ENCODE data around the gene PLCL2.

The PLCL2 gene

DNA sequence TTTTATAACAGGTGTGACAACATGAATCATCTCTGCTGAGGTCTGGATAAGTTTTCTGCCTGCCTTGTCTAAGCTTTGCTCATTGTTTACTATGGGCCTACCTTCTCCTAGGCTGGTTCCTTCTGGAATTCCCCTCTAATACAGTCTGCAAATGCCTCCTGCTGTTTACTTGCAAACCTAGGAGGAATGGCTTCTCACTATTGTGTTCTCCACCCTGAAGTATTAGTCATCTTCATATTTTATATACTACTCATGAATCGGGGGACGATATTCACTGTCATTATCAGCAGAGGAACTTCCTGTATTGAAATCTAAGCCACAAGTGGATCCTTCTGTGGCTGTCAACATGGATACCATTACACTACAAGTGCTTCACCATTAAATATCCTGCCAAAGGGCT, 154.8 kb downstream of the PLCL2 start:
- no peak for TF ChIP-seq MYC (IDR thresholded peaks at IDR 0.05; ENCODE audit: low read depth, low read length)
- no peak for TF ChIP-seq POLR2A (IDR thresholded peaks at IDR 0.05; ENCODE audit: extremely low read depth, insufficient read length)
- no peak for TF ChIP-seq CTCF (IDR thresholded peaks at IDR 0.05; ENCODE audit: low read depth, low read length)
- TF ChIP-seq, protein P1, sequence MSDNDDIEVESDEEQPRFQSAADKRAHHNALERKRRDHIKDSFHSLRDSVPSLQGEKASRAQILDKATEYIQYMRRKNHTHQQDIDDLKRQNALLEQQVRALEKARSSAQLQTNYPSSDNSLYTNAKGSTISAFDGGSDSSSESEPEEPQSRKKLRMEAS (IDR thresholded peaks at IDR 0.05; ENCODE audit: low read depth, low read length), result no peak
- H3K4me3 ChIP-seq (ENCODE audit: low read depth, low read length), result no peak overlapping the region
- peak; percentile 9 for DNase-seq (ENCODE audit: low read depth)

DNA sequence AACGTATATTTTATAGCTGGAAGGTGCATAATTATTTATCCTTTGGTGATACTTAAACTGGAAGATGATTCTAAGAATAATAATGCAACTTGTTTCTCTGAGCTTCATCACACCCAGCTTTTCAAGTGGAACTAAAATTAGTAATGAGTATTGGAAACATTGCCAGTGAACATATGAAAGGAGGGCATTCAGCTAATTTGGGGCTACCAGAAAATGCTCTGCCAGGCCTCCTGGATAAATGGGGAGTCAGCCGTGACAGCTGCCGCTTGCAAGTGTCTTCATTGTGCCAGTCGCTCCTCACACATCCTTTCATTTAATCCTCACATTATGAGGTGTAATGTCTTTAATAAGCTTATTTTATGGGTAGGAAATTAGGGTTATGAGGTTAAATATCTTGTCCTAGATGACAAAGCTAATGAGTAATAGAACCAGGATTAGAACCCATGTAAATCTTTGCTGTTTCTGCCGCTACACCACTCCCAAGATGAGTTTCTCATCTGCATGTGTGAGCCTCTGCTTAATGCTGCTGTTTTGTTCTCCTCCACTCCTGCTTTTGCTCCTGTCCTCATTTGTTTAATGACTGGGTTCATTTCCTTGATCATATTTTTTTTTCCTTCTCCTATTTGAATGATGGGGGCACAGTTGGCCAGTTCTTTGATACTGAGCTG, 155.7 kb downstream of the PLCL2 start:
- H3K4me3 ChIP-seq (ENCODE audit: low read depth, low read length), result no peak overlapping the region
- no peak for DNase-seq (ENCODE audit: low read depth)
- no peak for TF ChIP-seq MYC (IDR thresholded peaks at IDR 0.05; ENCODE audit: low read depth, low read length)
- TF ChIP-seq POLR2A (IDR thresholded peaks at IDR 0.05; ENCODE audit: extremely low read depth, insufficient read length), result no peak
- TF ChIP-seq CTCF (IDR thresholded peaks at IDR 0.05; ENCODE audit: low read depth, low read length), result no peak
- TF ChIP-seq, protein P1 (IDR thresholded peaks at IDR 0.05; ENCODE audit: low read depth, low read length), result no peak

DNA sequence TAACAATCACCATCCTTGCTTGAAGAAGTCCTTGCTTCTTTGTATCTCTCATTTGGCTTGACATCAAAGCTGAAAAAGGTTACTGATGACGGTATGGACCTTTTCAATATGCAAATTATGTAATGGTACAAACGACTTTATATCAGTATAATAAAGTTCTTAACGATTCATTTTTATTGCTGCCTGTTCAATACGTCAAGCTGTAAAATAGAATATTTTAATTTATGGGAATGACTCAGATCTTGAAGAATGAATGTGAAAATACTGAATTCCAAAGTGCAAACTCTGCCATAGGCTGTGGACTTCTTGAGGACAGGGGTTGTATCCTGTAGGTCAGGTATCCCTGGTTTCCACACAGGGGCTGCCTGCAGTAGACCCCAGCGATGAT, 156.2 kb downstream of the PLCL2 start:
- H3K4me3 ChIP-seq (ENCODE audit: low read depth, low read length), result no peak overlapping the region
- DNase-seq (ENCODE audit: low read depth), result no peak
- no peak for TF ChIP-seq CTCF (IDR thresholded peaks at IDR 0.05; ENCODE audit: low read depth, low read length)
- TF ChIP-seq POLR2A (IDR thresholded peaks at IDR 0.05; ENCODE audit: extremely low read depth, insufficient read length), result no peak
- TF ChIP-seq MYC (IDR thresholded peaks at IDR 0.05; ENCODE audit: low read depth, low read length), result no peak
- TF ChIP-seq, protein P1 (IDR thresholded peaks at IDR 0.05; ENCODE audit: low read depth, low read length), result no peak

GRCh38 chr3:17044855-17045254, 160.1 kb downstream of the PLCL2 start:
- H3K4me3 ChIP-seq (ENCODE audit: low read depth, low read length), result no peak overlapping the region
- TF ChIP-seq POLR2A (IDR thresholded peaks at IDR 0.05; ENCODE audit: extremely low read depth, insufficient read length) (no peak), MYC (IDR thresholded peaks at IDR 0.05; ENCODE audit: low read depth, low read length) (no peak), CTCF (IDR thresholded peaks at IDR 0.05; ENCODE audit: low read depth, low read length) (no peak)
- TF ChIP-seq, protein P1 (IDR thresholded peaks at IDR 0.05; ENCODE audit: low read depth, low read length), result no peak
- DNase-seq (ENCODE audit: low read depth), result no peak

DNA sequence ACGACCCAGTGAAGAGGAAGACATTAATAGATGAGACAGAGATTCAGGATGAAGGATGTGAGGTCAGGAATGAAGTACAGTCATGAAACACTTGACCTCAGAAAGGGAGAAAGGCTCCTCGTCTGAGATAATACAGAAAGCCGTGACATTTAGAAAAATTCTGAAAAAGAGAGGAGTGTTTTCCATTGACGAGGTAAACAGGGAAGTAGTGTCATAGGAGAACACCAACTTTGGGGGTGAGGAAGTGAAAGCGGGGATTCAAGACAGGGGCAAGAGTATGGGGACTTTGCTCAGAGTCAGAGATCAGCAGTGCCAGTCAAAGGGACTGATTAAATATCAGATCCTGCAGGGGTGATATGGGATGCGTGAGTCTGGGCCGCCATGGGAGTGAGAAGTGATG, 160.9 kb downstream of the PLCL2 start:
- no peak for DNase-seq (ENCODE audit: low read depth)
- TF ChIP-seq, protein P1 (IDR thresholded peaks at IDR 0.05; ENCODE audit: low read depth, low read length), result no peak
- TF ChIP-seq POLR2A (IDR thresholded peaks at IDR 0.05; ENCODE audit: extremely low read depth, insufficient read length) (no peak), CTCF (IDR thresholded peaks at IDR 0.05; ENCODE audit: low read depth, low read length) (no peak), MYC (IDR thresholded peaks at IDR 0.05; ENCODE audit: low read depth, low read length) (no peak)
- no peak overlapping the region for H3K4me3 ChIP-seq (ENCODE audit: low read depth, low read length)

Measured in NB4 (cell line).